GM19395 (cell line): ENCODE measurements around the gene WNT2.

Source experiments
- ATAC-seq: cut with Tn5 transposase; IDR thresholded peaks from one replicate; pipeline ENCODE4 v1.9.1; 2021; ENCODE audit warnings: mild to moderate bottlenecking, moderate library complexity; ENCODE audit not compliant: unreplicated experiment

WNT2 gene

GRCh38 chr7:117322741-117323304 is at the start of gene WNT2:
WNT2 (minus strand) TSS chr7:117323058; CDS start chr7:117322989, 69 bp downstream.
- no peak for ATAC-seq

GRCh38 chr7:117372073-117372472 is 49.2 kb upstream of the WNT2 start:
- no peak for ATAC-seq

GRCh38 chr7:117364339-117365080 is 41.7 kb upstream of the WNT2 start:
- ATAC-seq: no peak

GRCh38 chr7:117362294-117362888 is 39.5 kb upstream of the WNT2 start:
- peak; percentile 51 for ATAC-seq

GRCh38 chr7:117350027-117350426 is 27.2 kb upstream of the WNT2 start:
- no peak for ATAC-seq

GRCh38 chr7:117349570-117349969 is 26.7 kb upstream of the WNT2 start:
- ATAC-seq: no peak

GRCh38 chr7:117347962-117348672 is 25.3 kb upstream of the WNT2 start:
- ATAC-seq: peak; percentile 97

GRCh38 chr7:117347480-117347879 is 24.6 kb upstream of the WNT2 start:
- no peak for ATAC-seq

- ATAC-seq: no peak
These were observed 23.3 kb upstream of the WNT2 start for GRCh38 chr7:117346161-117346560.

- ATAC-seq: no peak
These were observed 15.2 kb upstream of the WNT2 start for GRCh38 chr7:117338020-117338419.

GRCh38 chr7:117333168-117333567 is 10.3 kb upstream of the WNT2 start:
- ATAC-seq: no peak

GRCh38 chr7:117332031-117332430 is 9.2 kb upstream of the WNT2 start:
- no peak for ATAC-seq

GRCh38 chr7:117325836-117326235 is 3.0 kb upstream of the WNT2 start:
- ATAC-seq: no peak

- no peak for ATAC-seq
These were observed 2.1 kb upstream of the WNT2 start for GRCh38 chr7:117324960-117325359.

GRCh38 chr7:117323851-117324711 is 1.2 kb upstream of the WNT2 start:
- no peak for ATAC-seq

- ATAC-seq: no peak
These were observed 520 bp upstream of the WNT2 start for GRCh38 chr7:117323305-117323850.

- ATAC-seq: no peak
These were observed 2.3 kb downstream of the WNT2 start for GRCh38 chr7:117320523-117320922.

- ATAC-seq: no peak
These were observed 3.7 kb downstream of the WNT2 start for GRCh38 chr7:117319181-117319580.

GRCh38 chr7:117313582-117313981 is 9.3 kb downstream of the WNT2 start:
- ATAC-seq: no peak
